Calu3 (cell line): ENCODE results near the gene CCDC107. TPM values are rescaled to one million over a fixed set of nuclear protein-coding genes. Genes with fewer than 3 reads are reported as not detected.
"Not testable (repeated sequence)": the region's sequence is repeated elsewhere in the genome, so short reads cannot be mapped to it uniquely, and the experiment has no call there.

Source experiments
- BruUV-seq: library from RNA; stranded (reverse); fragments of 400-500 nt; replicated peaks from 2 replicates; lab custom pipeline; 2021; lab: Mats Ljungman, UMichigan
- CTCF ChIA-PET: fragments of 300-600 bp; sonication (Branson Sonifier 250); formaldehyde crosslinking; loops from one replicate; lab custom pipeline; 2022; ENCODE audit warnings: antibody characterized with exemption; lab: Charles Lee
- DNase-seq: peaks from one replicate; pipeline ENCODE4 v3.0.0; 2022
- H3K27ac Mint-ChIP-seq: one replicate; pipeline ENCODE4 v1.8.0; 2022; ENCODE audit warnings: mixed read lengths; ENCODE audit not compliant: unreplicated experiment
- H3K27me3 Mint-ChIP-seq: one replicate; pipeline ENCODE4 v1.8.0; 2022; ENCODE audit warnings: mixed read lengths; ENCODE audit not compliant: unreplicated experiment
- H3K36me3 Mint-ChIP-seq: one replicate; pipeline ENCODE4 v1.8.0; 2022; ENCODE audit warnings: mild to moderate bottlenecking, moderate library complexity, mixed read lengths; ENCODE audit not compliant: insufficient read depth, unreplicated experiment
- H3K4me1 Mint-ChIP-seq: one replicate; pipeline ENCODE4 v1.8.0; 2022; ENCODE audit warnings: mild to moderate bottlenecking, low read depth, mixed read lengths; ENCODE audit not compliant: unreplicated experiment
- H3K4me3 Mint-ChIP-seq: one replicate; pipeline ENCODE4 v1.8.0; 2022; ENCODE audit warnings: mild to moderate bottlenecking, low read depth, moderate library complexity, mixed read lengths; ENCODE audit not compliant: unreplicated experiment
- H3K9me3 Mint-ChIP-seq: one replicate; pipeline ENCODE4 v1.8.0; 2022; ENCODE audit warnings: low read depth, mixed read lengths; ENCODE audit not compliant: unreplicated experiment
- intact Hi-C: fragments of 100-400 bp; cut with micrococcal nuclease; formaldehyde crosslinking; loops from one replicate; pipeline ENCODE4 v1.10.0; 2022; ENCODE audit not compliant: unreplicated experiment
- total RNA-seq: library from RNA; stranded (reverse); gene quantifications from 2 replicates; pipeline ENCODE4 v1.2.3, GENCODE V29; 2022
- TF ChIP-seq, protein P1 (sequence below): fragments of 200-600 bp; IDR thresholded peaks from one replicate; pipeline ENCODE4 v1.8.0; 2022; ENCODE audit warnings: antibody characterized with exemption; ENCODE audit not compliant: unreplicated experiment

CCDC107 gene
- total RNA-seq, 1 experiment from 2014 or later: 7.9 TPM

DNA sequence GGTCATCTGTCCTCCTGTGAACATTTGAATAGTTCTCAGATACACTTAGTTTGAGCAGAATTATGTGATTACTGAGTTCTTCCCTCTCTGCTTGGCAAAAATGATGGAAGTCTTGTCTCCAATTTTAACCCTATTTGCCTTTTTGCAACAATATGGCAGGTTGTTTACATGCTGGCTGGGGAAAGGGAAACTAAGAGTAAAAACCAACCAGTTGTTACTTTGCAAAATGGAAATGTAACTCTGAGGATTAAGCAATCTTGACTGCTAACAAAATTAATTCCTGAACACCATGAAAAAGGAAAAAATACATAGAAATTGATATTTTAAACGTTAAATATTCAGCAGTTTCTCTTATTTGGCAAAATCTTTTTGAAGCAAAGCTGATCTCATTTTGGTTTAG, 18.5 kb upstream of the CCDC107 start:
- H3K27me3 Mint-ChIP-seq: peaks cover 20% of the 10 kb centered on the region

DNA sequence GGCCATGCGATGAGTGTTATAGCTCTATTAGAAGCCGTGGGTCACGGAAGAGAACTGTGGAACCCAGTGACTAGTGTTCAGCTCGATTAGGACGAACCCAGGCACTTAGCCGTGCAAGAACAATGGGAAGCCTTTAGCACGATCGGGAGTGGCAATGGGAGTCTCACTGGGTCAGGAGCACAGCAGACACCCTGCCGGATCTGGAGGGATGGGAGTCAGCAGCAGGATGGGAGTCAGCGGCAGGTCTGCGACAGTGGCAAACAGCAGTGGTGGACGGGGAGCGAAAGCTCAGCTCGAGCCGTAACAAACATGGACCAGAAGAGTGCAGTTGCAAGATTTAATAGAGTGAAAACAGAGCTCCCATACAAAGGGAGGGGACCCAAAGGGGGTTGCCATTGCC, 17.7 kb upstream of the CCDC107 start:
- H3K4me3 Mint-ChIP-seq, H3K36me3 Mint-ChIP-seq, H3K4me1 Mint-ChIP-seq, DNase-seq, BruUV-seq, H3K9me3 Mint-ChIP-seq, H3K27ac Mint-ChIP-seq, CTCF ChIA-PET, intact Hi-C loops: not testable (repeated sequence)
- peaks cover 20% of the 10 kb centered on the region for H3K27me3 Mint-ChIP-seq

More for the DNA sequence above, 18.5 kb upstream of the CCDC107 start:
- Mint-ChIP-seq H3K27ac (no peak overlapping the region), H3K4me1 (no peaks in the 10 kb centered on the region), H3K4me3 (no peak overlapping the region), H3K9me3 (peaks cover 2% of the 10 kb centered on the region), H3K36me3 (peaks cover 5% of the 10 kb centered on the region)
- no TSS peak for BruUV-seq
- DNase-seq: no peak
- intact Hi-C loops: no loop called here
- CTCF ChIA-PET: no interaction called here
- TF ChIP-seq, protein P1, sequence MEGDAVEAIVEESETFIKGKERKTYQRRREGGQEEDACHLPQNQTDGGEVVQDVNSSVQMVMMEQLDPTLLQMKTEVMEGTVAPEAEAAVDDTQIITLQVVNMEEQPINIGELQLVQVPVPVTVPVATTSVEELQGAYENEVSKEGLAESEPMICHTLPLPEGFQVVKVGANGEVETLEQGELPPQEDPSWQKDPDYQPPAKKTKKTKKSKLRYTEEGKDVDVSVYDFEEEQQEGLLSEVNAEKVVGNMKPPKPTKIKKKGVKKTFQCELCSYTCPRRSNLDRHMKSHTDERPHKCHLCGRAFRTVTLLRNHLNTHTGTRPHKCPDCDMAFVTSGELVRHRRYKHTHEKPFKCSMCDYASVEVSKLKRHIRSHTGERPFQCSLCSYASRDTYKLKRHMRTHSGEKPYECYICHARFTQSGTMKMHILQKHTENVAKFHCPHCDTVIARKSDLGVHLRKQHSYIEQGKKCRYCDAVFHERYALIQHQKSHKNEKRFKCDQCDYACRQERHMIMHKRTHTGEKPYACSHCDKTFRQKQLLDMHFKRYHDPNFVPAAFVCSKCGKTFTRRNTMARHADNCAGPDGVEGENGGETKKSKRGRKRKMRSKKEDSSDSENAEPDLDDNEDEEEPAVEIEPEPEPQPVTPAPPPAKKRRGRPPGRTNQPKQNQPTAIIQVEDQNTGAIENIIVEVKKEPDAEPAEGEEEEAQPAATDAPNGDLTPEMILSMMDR: no peak

DNA sequence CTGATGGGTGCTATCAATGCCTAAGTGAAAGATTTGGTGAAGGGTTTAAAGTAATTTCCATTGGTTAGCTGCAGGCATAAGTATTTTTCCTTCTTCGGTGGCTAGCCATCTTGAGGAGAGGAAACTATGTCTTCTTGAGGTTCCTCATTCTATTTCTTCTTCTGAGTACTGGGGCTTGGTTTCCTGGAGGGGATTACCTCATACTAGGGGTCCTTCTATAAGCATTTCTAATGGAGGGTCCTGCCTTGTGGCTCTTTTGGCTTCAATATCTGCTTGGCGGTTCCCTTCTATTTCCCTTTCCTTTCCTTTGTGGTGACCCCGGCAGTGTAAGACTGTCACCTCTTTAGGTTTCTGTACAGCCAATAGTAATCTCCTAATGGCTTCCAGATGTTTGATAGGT, 16.6 kb upstream of the CCDC107 start:
- CTCF ChIA-PET, H3K4me1 Mint-ChIP-seq, H3K4me3 Mint-ChIP-seq, DNase-seq, H3K27ac Mint-ChIP-seq, intact Hi-C loops, H3K9me3 Mint-ChIP-seq, BruUV-seq: not testable (repeated sequence)
- Mint-ChIP-seq H3K27me3 (peaks cover 19% of the 10 kb centered on the region), H3K36me3 (peaks cover 11% of the 10 kb centered on the region)

- BruUV-seq: no TSS peak
- TF ChIP-seq, protein P1: no peak
- CTCF ChIA-PET: no interaction called here
- Mint-ChIP-seq H3K27me3 (peaks cover 15% of the 10 kb centered on the region), H3K4me3 (no peak overlapping the region), H3K27ac (no peak overlapping the region), H3K4me1 (peaks cover 7% of the 10 kb centered on the region), H3K9me3 (peaks cover 2% of the 10 kb centered on the region), H3K36me3 (peaks cover 17% of the 10 kb centered on the region)
- intact Hi-C loops: no loop called here
- DNase-seq: no peak
These were observed 15.0 kb upstream of the CCDC107 start for GRCh38 chr9:35643046-35643445.

DNA sequence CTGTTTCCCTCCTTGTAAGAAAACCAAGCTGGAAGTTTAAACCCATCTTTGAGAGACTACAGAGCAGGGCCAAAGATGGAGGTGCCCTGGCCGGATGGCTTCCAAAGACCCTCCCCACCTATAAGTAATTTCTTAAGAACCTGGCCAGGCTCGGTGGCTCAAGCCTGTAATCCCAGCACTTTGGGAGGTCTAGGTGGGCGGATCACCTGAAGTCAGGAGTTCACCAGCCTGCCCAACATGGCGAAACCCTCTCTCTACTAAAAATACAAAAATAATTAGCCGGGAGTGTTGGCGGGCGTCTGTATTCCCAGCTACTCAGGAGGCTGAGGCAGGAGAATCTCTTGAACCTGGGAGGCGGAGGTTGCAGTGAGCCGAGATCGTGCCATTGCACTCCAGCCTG, 12.4 kb upstream of the CCDC107 start:
- Mint-ChIP-seq H3K36me3 (peaks cover 12% of the 10 kb centered on the region), H3K27ac (peak overlapping the region; percentile 89), H3K4me1 (peaks cover 12% of the 10 kb centered on the region), H3K27me3 (peaks cover 22% of the 10 kb centered on the region), H3K4me3 (peak overlapping the region; percentile 84)
- H3K9me3 Mint-ChIP-seq, DNase-seq, BruUV-seq, intact Hi-C loops: not testable (repeated sequence)
- CTCF ChIA-PET: interaction anchor here (1.2 to 1.6 kb wide), 7 partner anchors 11 to 144 kb away, joined by 3 to 7 read pairs (median 5); partner anchors contain the start of genes CCDC107, CREB3, RMRP and TLN1

DNA sequence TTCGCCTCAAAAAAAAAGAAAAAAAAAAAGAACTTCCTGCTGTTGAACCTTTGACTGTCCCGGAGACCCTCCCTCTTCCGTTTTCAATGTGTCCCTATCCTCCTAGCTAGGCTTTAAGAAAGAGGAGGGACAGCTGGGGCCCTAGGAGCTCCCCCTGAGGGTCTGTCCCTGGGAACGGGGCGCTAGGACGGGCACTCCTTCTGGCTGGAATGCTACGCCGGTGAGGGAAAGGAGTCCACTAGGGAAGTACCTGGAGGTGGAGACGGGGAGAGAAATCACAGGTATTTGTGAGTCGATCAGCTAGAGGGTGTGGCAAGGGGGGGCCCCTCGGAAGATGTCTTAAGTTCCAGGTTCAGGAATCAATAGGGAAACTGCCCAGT, 11.9 kb upstream of the CCDC107 start:
- Mint-ChIP-seq H3K27me3 (peaks cover 22% of the 10 kb centered on the region), H3K27ac (peak overlapping the region; percentile 89), H3K4me1 (peaks cover 12% of the 10 kb centered on the region), H3K4me3 (peak overlapping the region; percentile 84), H3K36me3 (peaks cover 12% of the 10 kb centered on the region), H3K9me3 (no peaks in the 10 kb centered on the region)
- intact Hi-C loops: no loop called here
- CTCF ChIA-PET: interaction anchor here (1.0 to 1.6 kb wide), 8 partner anchors 12 to 144 kb away, joined by 3 to 7 read pairs (median 5); partner anchors contain the start of genes CCDC107, CREB3, RMRP and TLN1
- peak; percentile 57 for DNase-seq
- no TSS peak for BruUV-seq
- TF ChIP-seq, protein P1: no peak
